IPS DF 6.9 (cell line): ENCODE data around the gene PER2.

Source experiments
- DNase-seq: peaks from one replicate; pipeline ENCODE4 v3.0.0-alpha.2; 2013; ENCODE audit warnings: low read depth, low spot score
- H3K27ac ChIP-seq: one replicate; pipeline ENCODE4 v1.5.1; 2013; ENCODE audit warnings: low read length, control low read depth
- H3K27me3 ChIP-seq: 2 replicates; pipeline ENCODE4 v1.6.1; 2013; ENCODE audit warnings: mild to moderate bottlenecking, low read length; ENCODE audit not compliant: control insufficient read depth, insufficient read depth
- H3K36me3 ChIP-seq: 2 replicates; pipeline ENCODE4 v1.6.1; 2013; ENCODE audit warnings: low read length; ENCODE audit not compliant: control insufficient read depth, insufficient read depth
- H3K4me1 ChIP-seq: 2 replicates; pipeline ENCODE4 v1.6.1; 2013; ENCODE audit warnings: low read length; ENCODE audit not compliant: control insufficient read depth, insufficient read depth
- H3K4me3 ChIP-seq: 2 replicates; pipeline ENCODE4 v1.5.1; 2013; ENCODE audit warnings: mild to moderate bottlenecking, low read length
- H3K9me3 ChIP-seq: 2 replicates; pipeline ENCODE4 v1.6.1; 2013; ENCODE audit warnings: low read length, inconsistent platforms; ENCODE audit not compliant: control insufficient read depth, insufficient read depth
- WGBS: extraction: QIAGEN DNeasy Blood & Tissue Kit; methylation state at CpG from one replicate; pipeline ENCODE4 v1.1.7; 2013; ENCODE audit warnings: mixed read lengths, missing lambda C conversion rate; ENCODE audit not compliant: insufficient read length, insufficient coverage; 5-methylcytosine and 5-hydroxymethylcytosine counted together

The PER2 gene

DNA sequence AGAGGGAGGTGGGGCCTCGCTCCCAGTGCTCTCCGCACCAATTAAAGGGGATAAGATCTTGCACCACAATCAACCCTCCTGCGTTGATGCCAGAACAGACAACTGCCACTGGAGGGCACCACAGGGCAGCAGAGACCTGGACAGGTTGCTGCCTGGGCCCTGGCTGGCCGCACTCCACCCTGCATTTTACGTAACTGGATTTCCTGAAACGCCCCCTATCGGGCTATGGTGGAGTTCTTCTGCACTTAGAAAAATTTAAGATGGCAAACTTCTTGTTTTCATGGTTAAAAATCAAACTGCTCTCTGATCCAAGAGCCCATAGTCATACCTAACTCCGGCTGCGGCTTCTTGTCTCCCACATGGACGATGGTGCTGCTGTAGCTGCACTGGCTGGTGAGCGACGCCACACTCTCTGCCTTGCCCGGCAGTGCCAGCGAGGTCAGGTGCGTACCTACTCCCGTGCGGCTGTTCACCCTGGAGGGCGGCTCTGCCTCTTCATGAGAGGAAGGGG is 31.8 kb downstream of the PER2 start:
- no peak overlapping the region for H3K4me3 ChIP-seq
- no peaks in the 10 kb centered on the region; the same call in 1 of the 2 replicates for H3K36me3 ChIP-seq
- no peak overlapping the region for H3K27ac ChIP-seq
- H3K9me3 ChIP-seq = no peaks in the 10 kb centered on the region
- DNase-seq = peak; percentile 92
- H3K27me3 ChIP-seq = no peaks in the 10 kb centered on the region
- no CpG with 5 or more reads among the region's 18 CpGs for WGBS
- no peaks in the 10 kb centered on the region for H3K4me1 ChIP-seq

DNA sequence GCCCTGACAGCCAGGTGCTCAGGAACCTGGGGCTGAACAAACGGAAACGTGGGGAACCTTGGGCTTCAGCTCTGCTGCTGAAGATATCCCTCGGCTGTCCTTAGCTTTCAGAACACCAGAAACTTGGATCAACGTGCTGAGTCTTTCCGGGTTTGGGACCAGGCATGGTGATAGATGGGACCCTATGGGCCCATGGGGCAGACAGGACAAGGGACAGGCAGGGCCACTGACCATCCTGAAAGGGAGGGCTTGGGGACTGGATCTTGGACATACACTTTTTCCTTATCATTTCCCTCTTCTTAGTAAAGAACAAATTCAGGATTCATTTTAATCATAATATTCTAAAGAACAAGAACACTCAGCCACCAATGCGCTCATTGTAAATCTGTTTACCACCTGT is 32.3 kb downstream of the PER2 start:
- Histone ChIP-seq H3K27me3 (no peaks in the 10 kb centered on the region), H3K4me1 (no peaks in the 10 kb centered on the region), H3K36me3 (no peaks in the 10 kb centered on the region; the same call in 1 of the 2 replicates), H3K4me3 (no peak overlapping the region), H3K27ac (no peak overlapping the region), H3K9me3 (no peaks in the 10 kb centered on the region)
- no peak for DNase-seq
- no CpG with 5 or more reads among the region's 6 CpGs for WGBS

DNA sequence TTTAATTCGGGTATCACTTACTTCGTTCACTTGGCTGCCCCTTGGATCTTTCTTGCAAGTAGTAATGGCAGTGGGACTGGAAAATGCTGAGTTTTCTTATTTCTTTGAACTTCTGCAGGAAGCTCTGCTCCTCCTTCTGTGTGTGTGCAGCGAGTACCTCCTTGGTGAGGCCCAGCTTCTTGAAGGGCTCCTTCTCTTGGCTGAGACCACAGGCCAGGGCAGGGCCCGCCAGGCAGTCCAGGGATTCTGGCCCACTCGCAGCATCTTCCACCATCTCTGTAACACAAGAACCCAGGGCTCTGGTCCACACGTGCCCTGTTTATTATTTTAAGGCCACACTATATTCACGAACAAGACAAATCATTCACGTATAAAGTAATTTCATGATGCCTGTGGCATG is 32.8 kb downstream of the PER2 start:
- Histone ChIP-seq H3K36me3 (no peaks in the 10 kb centered on the region; the same call in 1 of the 2 replicates), H3K9me3 (no peaks in the 10 kb centered on the region), H3K27me3 (no peaks in the 10 kb centered on the region), H3K4me3 (no peak overlapping the region), H3K4me1 (no peaks in the 10 kb centered on the region), H3K27ac (no peak overlapping the region)
- DNase-seq = no peak
- no CpG with 5 or more reads among the region's 8 CpGs for WGBS

DNA sequence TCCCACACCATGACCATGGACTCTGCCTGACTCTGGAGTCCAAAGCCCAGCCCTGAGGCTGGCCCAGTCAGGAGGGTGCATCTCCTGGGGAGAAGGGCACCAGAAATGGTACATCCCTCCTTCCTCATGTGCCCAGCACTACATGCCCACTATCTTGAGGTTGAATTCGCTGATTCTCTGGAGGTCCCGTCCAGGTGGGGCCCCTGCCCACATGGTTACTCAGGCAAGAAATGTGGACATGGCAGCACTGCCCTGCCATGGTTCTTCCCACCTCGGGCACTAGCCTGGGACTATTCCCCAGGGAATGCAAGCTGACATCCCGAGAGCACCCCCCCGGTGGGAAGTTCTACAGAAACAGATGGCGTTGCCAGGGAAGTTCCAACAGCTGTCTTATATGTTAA is 33.3 kb downstream of the PER2 start:
- Histone ChIP-seq H3K36me3 (no peaks in the 10 kb centered on the region; the same call in 1 of the 2 replicates), H3K4me1 (no peaks in the 10 kb centered on the region), H3K9me3 (no peaks in the 10 kb centered on the region), H3K4me3 (no peak overlapping the region), H3K27me3 (no peaks in the 10 kb centered on the region), H3K27ac (no peak overlapping the region)
- DNase-seq = no peak
- WGBS = no CpG with 5 or more reads among the region's 6 CpGs

DNA sequence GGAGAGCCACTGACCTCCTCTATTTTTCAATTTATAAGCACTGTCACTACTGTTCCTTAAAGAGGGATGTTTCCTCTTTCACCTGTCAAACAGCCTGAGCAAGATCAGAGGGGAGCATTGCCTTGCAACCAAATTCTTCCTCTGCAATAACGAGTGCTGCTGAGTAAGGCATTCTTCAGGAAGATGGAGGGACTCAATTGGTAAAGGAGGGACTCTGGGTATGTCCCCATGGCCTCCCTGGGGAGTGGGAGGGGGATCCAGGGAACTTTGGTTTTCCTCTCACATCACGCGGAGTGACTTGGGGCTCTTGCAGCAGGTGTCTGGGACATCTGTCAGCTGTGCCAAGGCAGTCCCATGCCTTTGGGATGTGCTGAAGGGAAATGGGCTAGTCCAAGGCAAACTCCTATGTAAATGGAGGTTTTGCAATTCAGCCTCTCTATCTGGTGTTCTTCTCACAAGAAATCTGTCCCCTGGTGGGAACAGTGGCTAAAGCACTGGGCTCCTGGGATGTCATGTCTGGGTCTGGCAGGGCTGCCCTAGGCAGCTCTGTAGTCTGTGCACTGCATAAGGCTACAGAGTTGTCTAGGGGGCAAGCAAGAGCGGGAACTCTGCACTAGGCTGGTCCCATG is 34.2 kb downstream of the PER2 start:
- DNase-seq = no peak
- no peaks in the 10 kb centered on the region for H3K27me3 ChIP-seq
- H3K27ac ChIP-seq = no peak overlapping the region
- H3K36me3 ChIP-seq = no peaks in the 10 kb centered on the region; the same call in 1 of the 2 replicates
- whole genome bisulfite sequencing = no CpG with 5 or more reads among the region's 4 CpGs
- no peaks in the 10 kb centered on the region for H3K4me1 ChIP-seq
- H3K4me3 ChIP-seq = no peak overlapping the region
- H3K9me3 ChIP-seq = no peaks in the 10 kb centered on the region

DNA sequence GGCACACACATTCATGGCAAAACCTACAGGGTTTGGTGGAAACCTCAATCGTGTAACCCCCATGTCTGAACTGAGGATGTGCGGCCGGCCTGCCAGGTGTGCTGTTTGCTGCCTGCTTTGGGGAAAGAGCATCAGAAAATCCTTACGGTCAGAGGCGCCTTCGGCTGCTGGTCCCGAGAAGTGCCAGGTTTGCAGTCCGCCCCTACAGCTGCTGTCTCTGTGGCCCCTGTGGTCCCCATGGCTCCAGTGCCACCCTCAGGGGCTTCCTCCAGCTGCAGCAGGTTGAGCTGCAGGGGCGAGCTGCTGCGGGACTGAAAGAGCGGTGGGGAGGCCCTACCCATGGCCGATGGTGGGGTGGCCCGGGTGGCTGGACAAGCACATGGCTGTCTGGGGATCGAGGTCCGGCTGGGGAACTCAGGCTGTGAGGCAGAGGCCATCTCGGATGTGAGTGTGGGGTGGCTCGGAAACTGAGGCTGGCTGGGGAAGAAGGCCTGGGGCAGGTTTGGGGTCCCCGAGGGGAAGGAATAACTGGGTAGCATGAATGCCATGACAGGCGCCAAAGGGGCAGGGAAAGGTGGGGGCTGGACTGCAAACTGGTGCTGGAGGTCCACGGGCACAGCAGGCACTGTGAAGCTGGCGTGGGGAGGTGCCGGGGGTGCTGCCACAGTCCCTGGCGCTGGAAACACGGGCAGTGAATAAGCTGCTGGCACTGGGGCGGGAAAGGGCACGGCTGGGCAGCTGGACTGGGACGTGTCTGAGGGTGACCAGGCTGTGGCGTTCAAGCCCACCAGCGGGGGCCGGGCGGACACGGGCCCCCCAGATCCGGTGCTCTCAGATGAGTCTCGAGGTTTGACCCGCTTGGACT is 35.4 kb downstream of the PER2 start:
- Histone ChIP-seq H3K27me3 (no peaks in the 10 kb centered on the region), H3K4me3 (no peak overlapping the region), H3K27ac (no peak overlapping the region), H3K4me1 (no peaks in the 10 kb centered on the region), H3K9me3 (no peaks in the 10 kb centered on the region), H3K36me3 (no peaks in the 10 kb centered on the region; the same call in 1 of the 2 replicates)
- WGBS = no CpG with 5 or more reads among the region's 35 CpGs
- no peak for DNase-seq

DNA sequence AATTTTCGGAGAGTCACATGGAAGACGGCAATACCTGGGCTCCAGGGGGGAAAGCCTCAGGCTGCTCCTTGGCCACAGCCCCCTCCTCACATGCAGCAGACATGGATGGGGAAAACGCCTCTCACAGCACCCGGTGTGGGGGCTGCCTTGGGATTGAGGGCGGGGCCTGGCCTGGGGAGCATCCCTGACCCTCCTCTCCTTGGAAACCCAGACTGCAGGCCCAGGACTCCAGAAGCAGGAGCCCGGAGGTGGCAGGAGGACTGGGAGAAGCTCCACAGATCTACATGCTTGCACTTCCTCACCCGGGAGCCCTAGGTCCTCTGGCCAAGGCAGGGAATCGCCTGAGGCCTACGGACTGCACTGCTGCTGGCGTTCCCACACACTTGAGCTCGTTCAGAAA is 36.4 kb downstream of the PER2 start:
- Histone ChIP-seq H3K27ac (no peak overlapping the region), H3K36me3 (no peaks in the 10 kb centered on the region; the same call in 1 of the 2 replicates), H3K4me3 (no peak overlapping the region), H3K9me3 (no peaks in the 10 kb centered on the region), H3K4me1 (no peaks in the 10 kb centered on the region), H3K27me3 (no peaks in the 10 kb centered on the region)
- no CpG with 5 or more reads among the region's 11 CpGs for WGBS
- DNase-seq = no peak

DNA sequence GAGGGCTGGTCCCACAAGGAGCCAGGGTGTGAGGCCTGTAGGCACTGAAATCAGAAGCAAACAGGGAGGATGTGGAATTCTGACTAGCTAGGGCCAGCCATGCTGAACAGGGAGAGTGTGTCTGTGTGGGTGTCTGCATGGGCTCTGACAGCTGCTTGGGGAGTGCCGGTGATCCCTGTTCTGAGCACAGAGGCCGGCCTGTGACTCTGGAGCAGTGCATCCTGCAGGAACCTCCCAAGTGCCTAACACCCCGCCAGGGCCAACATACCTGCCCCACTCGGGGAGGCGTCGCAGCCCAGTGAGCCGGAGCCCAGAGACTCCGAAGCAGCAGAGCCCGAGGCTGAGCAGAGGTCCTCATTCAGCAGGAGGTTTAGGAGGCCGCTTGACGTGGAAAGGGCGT is 37.1 kb downstream of the PER2 start:
- no CpG with 5 or more reads among the region's 12 CpGs for WGBS
- no peak for DNase-seq
- no peaks in the 10 kb centered on the region for H3K27me3 ChIP-seq
- no peak overlapping the region for H3K27ac ChIP-seq
- no peak overlapping the region for H3K4me3 ChIP-seq
- H3K9me3 ChIP-seq = no peaks in the 10 kb centered on the region
- H3K36me3 ChIP-seq = no peaks in the 10 kb centered on the region; the same call in 1 of the 2 replicates
- no peaks in the 10 kb centered on the region for H3K4me1 ChIP-seq

DNA sequence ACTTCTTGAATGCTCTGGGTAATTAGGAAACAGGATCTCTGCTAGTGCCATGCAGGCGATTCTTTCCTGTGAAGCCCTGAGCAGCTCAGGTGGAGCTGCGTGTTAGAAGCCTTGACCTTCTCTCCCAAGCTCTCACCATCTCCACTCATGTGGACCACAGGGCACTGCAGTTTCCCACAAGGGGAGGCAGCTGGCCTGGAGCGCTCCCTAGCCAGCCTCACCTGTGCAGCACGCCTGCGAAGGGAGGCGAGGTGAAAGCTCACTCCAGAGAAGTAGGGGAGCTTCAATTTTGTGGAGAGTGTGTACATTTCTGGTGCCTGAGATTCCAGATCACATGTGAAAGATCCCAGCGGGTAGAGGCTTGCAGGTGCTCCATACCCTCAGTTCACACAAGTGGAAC is 37.5 kb downstream of the PER2 start:
- Histone ChIP-seq H3K4me1 (no peaks in the 10 kb centered on the region), H3K27me3 (no peaks in the 10 kb centered on the region), H3K27ac (no peak overlapping the region), H3K36me3 (no peaks in the 10 kb centered on the region; the same call in 1 of the 2 replicates), H3K4me3 (no peak overlapping the region), H3K9me3 (no peaks in the 10 kb centered on the region)
- WGBS = no CpG with 5 or more reads among the region's 7 CpGs
- no peak for DNase-seq

DNA sequence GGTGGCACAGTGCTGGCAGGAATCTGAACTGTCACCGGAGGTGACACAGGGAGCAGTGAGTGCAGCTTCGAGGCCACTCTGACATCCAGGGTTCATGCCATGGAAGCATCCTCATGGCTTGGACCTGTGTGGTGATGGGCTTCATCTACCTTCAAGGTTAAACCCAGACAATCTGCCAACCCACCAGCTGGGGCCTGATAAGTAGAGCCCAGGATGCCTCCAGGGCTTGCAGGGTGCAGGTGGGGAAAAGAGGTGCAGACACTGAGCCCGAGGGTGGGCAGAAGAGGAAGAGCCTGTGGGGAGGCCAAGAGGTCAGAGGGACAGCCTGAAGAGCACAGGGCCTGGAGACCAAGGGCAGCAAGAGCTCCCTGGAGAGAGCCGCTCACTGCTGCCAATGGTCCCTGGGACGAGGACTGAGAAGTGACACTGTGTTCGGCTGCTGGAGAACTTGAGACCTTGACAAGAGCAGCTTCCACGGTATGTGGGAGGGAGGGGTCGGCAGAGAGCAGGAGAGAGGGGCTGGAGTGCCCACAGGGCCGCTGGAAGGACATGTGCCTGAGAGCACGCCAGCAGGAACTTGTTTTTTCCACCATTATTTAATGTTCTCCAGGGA is 40.5 kb downstream of the PER2 start:
- Histone ChIP-seq H3K4me3 (no peak overlapping the region), H3K9me3 (no peaks in the 10 kb centered on the region), H3K36me3 (no peaks in the 10 kb centered on the region; the same call in 1 of the 2 replicates), H3K27me3 (no peaks in the 10 kb centered on the region), H3K4me1 (peaks cover 2% of the 10 kb centered on the region), H3K27ac (no peak overlapping the region)
- no peak for DNase-seq
- WGBS = no CpG with 5 or more reads among the region's 10 CpGs
